Esophagus muscularis mucosa (tissue), 4 donors: ENCODE results near the gene SLC22A17. TPM values are rescaled to one million over a fixed set of nuclear protein-coding genes. Genes with fewer than 3 reads are reported as not detected.

Experiments
- DNase-seq: peaks from one replicate; pipeline ENCODE4 v3.0.0-alpha.2; 2017; ENCODE audit errors: extremely low spot score
- H3K27ac ChIP-seq, 4 donors: fragments of 200-600 bp; sonication (generic); replicated peaks in 1 of 4; 1 replicate in 3 of 4; 2 replicates in 1 of 4; pipeline ENCODE4 v1.5.1; 2016 to 2019; ENCODE audit warnings: mild to moderate bottlenecking in 1 of 4
- H3K27me3 ChIP-seq, 4 donors: fragments of 200-600 bp; sonication (generic); one replicate each; pipeline versions ENCODE4 v1.5.1 to v1.6.0; 2016 to 2019
- H3K36me3 ChIP-seq, 4 donors: fragments of 200-600 bp; sonication (generic); one replicate each; pipeline ENCODE4 v1.5.1; 2016 to 2019
- H3K4me1 ChIP-seq, 4 donors: fragments of 200-600 bp; sonication (generic); one replicate each; pipeline ENCODE4 v1.5.1; 2016 to 2019
- H3K4me3 ChIP-seq, 4 donors: fragments of 200-600 bp; sonication (generic); 1 replicate in 2 of 4; 2 replicates in 2 of 4; pipeline ENCODE4 v1.5.1; 2016 to 2019; ENCODE audit warnings: mild to moderate bottlenecking in 4 of 4, moderate library complexity in 1 of 4
- H3K9me3 ChIP-seq, 4 donors: fragments of 200-600 bp; sonication (generic); 1 replicate in 3 of 4; 2 replicates in 1 of 4; pipeline ENCODE4 v1.5.1; 2016 to 2019
- EP300 ChIP-seq: sonication (generic); formaldehyde crosslinking; IDR thresholded peaks from one replicate; pipeline ENCODE4 v1.6.1; 2017; ENCODE audit warnings: antibody characterized with exemption
- POLR2A ChIP-seq: fragments of 450-650 bp; IDR thresholded peaks from one replicate; pipeline ENCODE4 v1.6.1; 2017; ENCODE audit warnings: antibody characterized with exemption, moderate library complexity, mild to moderate bottlenecking, low read depth
- POLR2AphosphoS5 ChIP-seq, 2 donors: sonication (generic); formaldehyde crosslinking; IDR thresholded peaks; one replicate each; pipeline ENCODE4 v1.6.1; 2017; ENCODE audit warnings: antibody characterized with exemption in 2 of 2
- WGBS: methylation state at CpG from one replicate; pipeline ENCODE4 v1.1.5; 2018; 5-methylcytosine and 5-hydroxymethylcytosine counted together
- intact Hi-C: fragments of 100-400 bp; cut with DNase I; formaldehyde crosslinking; loops from one replicate; pipeline ENCODE4 v1.15.1; 2023
- total RNA-seq, 4 donors: library from RNA; depleted of rRNA; stranded (reverse); fragments of >200 nt; gene quantifications; one replicate each; pipeline versions ENCODE4 v1.1.0 to v1.2.1, GENCODE V29; 2016
- TF ChIP-seq, protein P1 (sequence below), 3 experiments: fragments of 200-600 bp in 2 of 3; fragments of 450-650 bp in 1 of 3; sonication (generic) in 2 of 3; IDR thresholded peaks; one replicate each; pipeline ENCODE4 v1.5.1; 2017 to 2019; ENCODE audit warnings: antibody characterized with exemption in 3 of 3, mild to moderate bottlenecking in 2 of 3, moderate library complexity in 1 of 3

Gene SLC22A17
- total RNA-seq, 4 donors from 2014 or later: 12.5 to 36.9 (median 24.9) TPM

DNA sequence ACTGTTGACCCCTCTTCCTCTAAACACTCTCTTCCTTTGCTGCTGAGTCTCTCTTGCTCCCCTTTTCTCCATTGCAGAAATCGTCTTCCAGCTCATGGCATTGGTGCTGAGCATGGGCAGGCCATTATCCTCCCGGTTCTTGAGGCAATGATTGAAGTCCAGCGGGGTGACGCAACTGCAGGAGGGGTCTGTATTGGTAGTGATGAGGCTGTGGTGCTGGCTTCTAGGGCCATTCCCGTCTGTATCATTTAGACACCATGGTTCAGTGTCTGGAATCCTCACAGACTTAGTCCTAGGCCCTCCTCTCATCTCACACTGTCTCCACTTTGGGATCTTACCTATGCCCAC, 720 bp upstream of the SLC22A17 start:
- H3K9me3 ChIP-seq: no peaks in the 10 kb centered on the region
- WGBS: 73% methylated on average over 5 of the region's 5 CpGs
- H3K4me1 ChIP-seq: peaks cover 10 to 26% (median 21%) of the 10 kb centered on the region in 4 donors
- H3K4me3 ChIP-seq: no peak overlapping the region
- TF ChIP-seq, protein P1, sequence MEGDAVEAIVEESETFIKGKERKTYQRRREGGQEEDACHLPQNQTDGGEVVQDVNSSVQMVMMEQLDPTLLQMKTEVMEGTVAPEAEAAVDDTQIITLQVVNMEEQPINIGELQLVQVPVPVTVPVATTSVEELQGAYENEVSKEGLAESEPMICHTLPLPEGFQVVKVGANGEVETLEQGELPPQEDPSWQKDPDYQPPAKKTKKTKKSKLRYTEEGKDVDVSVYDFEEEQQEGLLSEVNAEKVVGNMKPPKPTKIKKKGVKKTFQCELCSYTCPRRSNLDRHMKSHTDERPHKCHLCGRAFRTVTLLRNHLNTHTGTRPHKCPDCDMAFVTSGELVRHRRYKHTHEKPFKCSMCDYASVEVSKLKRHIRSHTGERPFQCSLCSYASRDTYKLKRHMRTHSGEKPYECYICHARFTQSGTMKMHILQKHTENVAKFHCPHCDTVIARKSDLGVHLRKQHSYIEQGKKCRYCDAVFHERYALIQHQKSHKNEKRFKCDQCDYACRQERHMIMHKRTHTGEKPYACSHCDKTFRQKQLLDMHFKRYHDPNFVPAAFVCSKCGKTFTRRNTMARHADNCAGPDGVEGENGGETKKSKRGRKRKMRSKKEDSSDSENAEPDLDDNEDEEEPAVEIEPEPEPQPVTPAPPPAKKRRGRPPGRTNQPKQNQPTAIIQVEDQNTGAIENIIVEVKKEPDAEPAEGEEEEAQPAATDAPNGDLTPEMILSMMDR (IDR thresholded peaks at IDR 0.05): no peak
- TF ChIP-seq EP300: no peak
- no peak for TF ChIP-seq POLR2A
- TF ChIP-seq POLR2AphosphoS5 (IDR thresholded peaks at IDR 0.05): no peak
- no peak for DNase-seq
- intact Hi-C loops: no loop called here
- H3K36me3 ChIP-seq: peaks cover 0 to 23% (median 9%) of the 10 kb centered on the region in 4 donors
- no peaks in the 10 kb centered on the region for H3K27me3 ChIP-seq
- H3K27ac ChIP-seq: peak overlapping the region in 3 of 4 donors; percentile 27 to 81 (median 56)

DNA sequence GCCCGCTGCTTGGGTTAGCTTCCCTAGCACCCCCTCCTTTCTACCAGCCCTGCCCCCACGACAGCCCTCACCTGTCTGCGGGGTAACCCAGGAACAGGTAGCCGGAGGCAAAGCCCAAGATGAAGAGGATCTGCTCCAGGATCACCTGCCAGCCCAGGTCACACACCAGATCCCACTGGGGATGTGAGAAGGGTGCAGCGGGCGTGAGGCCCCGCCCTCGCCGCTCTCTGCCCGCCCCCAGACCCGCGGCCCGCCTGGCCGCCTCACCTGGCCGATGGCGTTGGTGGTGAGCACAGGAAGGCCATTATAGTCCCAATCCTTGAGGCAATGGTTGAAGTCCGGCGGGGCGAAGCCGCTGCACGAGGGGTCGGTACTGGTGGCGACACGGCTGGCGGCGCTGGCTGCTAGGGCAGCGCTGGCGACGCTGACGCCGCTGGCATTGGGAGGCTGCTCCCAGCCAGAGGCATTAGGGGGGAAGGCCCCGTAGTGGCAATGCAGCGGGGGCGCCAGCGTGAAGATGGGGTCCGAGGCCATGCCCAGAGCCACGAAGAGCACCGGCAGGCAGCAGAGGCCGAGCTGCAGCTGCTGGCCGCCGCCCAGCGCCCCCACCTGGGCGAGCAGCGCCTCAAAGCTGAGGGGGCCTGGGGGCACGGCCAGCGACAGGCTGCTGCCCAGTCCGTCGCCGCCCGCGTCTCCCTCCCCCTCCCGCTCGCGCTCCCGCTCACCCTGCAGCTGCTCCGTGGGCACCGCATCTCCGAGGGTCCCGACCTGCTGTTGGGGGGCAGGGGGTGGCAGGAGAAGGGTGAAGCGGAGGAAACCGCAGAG, 794 bp downstream of the SLC22A17 start:
- Histone ChIP-seq H3K36me3 (peaks cover 0 to 17% (median 6%) of the 10 kb centered on the region in 4 donors), H3K4me3 (peak overlapping the region; percentile 62 to 88 (median 70)), H3K4me1 (peaks cover 10 to 22% (median 21%) of the 10 kb centered on the region in 4 donors), H3K9me3 (no peaks in the 10 kb centered on the region), H3K27ac (peak overlapping the region; percentile 27 to 81 (median 60)), H3K27me3 (no peaks in the 10 kb centered on the region)
- intact Hi-C loops: no loop called here
- DNase-seq: no peak
- 13% methylated on average over 33 of the region's 61 CpGs for WGBS
- TF ChIP-seq, protein P1 (IDR thresholded peaks at IDR 0.05): no peak
- TF ChIP-seq POLR2AphosphoS5 (IDR thresholded peaks at IDR 0.05): no peak
- TF ChIP-seq POLR2A: no peak
- TF ChIP-seq EP300: no peak

DNA sequence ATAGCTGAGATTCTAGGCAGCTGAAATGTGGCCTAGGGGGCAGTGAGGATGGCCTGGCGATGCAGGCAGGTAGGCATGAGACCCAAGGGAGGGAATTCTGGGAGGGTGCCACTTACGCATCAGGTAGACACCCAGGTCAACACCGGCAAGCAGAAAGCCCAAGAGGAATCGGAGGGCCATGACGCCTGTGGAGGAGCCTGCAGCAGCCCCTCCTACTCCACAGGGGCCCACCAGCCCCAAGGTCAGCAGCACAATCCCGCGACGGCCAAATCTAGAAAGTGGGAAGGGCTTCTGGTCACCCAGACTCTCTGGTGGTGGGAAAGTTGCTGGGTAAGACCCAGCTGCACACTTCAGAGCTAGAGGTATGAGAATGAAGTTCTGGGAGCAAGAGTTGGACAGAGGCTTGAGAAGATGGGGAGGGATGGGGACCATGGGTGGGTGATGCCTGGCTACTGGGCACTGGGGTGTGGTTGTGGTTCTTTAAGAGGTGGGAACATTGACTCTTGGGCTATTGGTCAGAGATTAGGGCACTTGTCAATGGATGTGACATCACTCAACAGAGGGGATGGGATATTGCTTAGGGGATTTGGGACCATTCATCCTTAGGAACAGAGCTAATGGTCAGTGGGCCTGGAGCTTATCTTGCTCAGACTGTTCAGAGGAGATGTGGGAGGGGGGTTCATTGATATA, 3.4 kb downstream of the SLC22A17 start:
- TF ChIP-seq EP300 (no peak), POLR2A (no peak), POLR2AphosphoS5 (IDR thresholded peaks at IDR 0.05) (no peak)
- TF ChIP-seq, protein P1 (IDR thresholded peaks at IDR 0.05): no peak
- 92% methylated on average over 8 of the region's 8 CpGs for WGBS
- H3K9me3 ChIP-seq: no peaks in the 10 kb centered on the region

DNA sequence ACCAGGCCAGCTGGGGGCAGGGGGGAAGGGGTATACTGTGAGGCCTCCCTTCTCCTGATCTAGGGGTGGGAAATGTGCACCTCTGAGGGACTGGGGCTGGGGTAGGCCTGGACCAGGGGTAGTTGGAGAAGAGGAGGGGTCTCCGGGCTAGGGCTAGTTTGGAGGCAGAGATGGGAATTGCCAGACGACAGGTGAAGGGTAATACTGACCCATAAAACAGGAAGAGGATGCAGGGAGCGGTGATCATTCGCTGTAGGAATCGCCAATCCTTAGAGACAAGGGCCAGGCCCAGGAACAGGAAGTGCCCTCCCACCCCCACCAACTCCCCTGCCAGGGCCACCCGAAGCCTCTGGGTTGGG, 4.4 kb downstream of the SLC22A17 start:
- Histone ChIP-seq H3K27ac (no peak overlapping the region), H3K9me3 (no peaks in the 10 kb centered on the region), H3K4me3 (no peak overlapping the region), H3K27me3 (no peaks in the 10 kb centered on the region), H3K36me3 (peaks cover 0 to 12% (median 5%) of the 10 kb centered on the region in 4 donors), H3K4me1 (peaks cover 13 to 20% (median 19%) of the 10 kb centered on the region in 4 donors)
- intact Hi-C loops: no loop called here
- DNase-seq: no peak
- TF ChIP-seq POLR2A (no peak), POLR2AphosphoS5 (IDR thresholded peaks at IDR 0.05) (no peak), EP300 (no peak)
- TF ChIP-seq, protein P1 (IDR thresholded peaks at IDR 0.05): no peak
- 85% methylated on average over 6 of the region's 6 CpGs for WGBS

More for the DNA sequence above, 3.4 kb downstream of the SLC22A17 start:
- no peak for DNase-seq
- peaks cover 13 to 22% (median 21%) of the 10 kb centered on the region in 4 donors for H3K4me1 ChIP-seq
- no peaks in the 10 kb centered on the region for H3K27me3 ChIP-seq
- H3K27ac ChIP-seq: no peak overlapping the region
- intact Hi-C loops: no loop called here
- peaks cover 0 to 12% (median 5%) of the 10 kb centered on the region in 4 donors for H3K36me3 ChIP-seq
- no peak overlapping the region for H3K4me3 ChIP-seq
